ENCODE results near the gene NDRG3.

NDRG3 gene

GRCh38 chr20:36745927-36746659 lies at the start of gene NDRG3:
TSS of gene NDRG3 (minus strand) at chr20:36746090. CDS start at chr20:36721735, 24,355 bp downstream.
- peak; percentile 99 for DNase-seq (ENCODE audit: low spot score)

- DNase-seq (ENCODE audit: low spot score): no peak
These were observed 48.2 kb upstream of the NDRG3 start for GRCh38 chr20:36794116-36794474.

GRCh38 chr20:36793294-36794115 lies 47.6 kb upstream of the NDRG3 start:
- DNase-seq (ENCODE audit: low spot score): no peak

GRCh38 chr20:36792422-36792821 lies 46.5 kb upstream of the NDRG3 start:
- DNase-seq (ENCODE audit: low spot score): peak; percentile 27

- DNase-seq (ENCODE audit: low spot score): no peak
These were observed 46.0 kb upstream of the NDRG3 start for GRCh38 chr20:36791862-36792261.

- no peak for DNase-seq (ENCODE audit: low spot score)
These were observed 40.8 kb upstream of the NDRG3 start for GRCh38 chr20:36786663-36787062.

GRCh38 chr20:36786246-36786645 lies 40.4 kb upstream of the NDRG3 start:
- DNase-seq (ENCODE audit: low spot score): no peak

GRCh38 chr20:36785308-36785707 lies 39.4 kb upstream of the NDRG3 start:
- no peak for DNase-seq (ENCODE audit: low spot score)

GRCh38 chr20:36784900-36785299 lies 39.0 kb upstream of the NDRG3 start:
- DNase-seq (ENCODE audit: low spot score): no peak

- no peak for DNase-seq (ENCODE audit: low spot score)
These were observed 38.2 kb upstream of the NDRG3 start for GRCh38 chr20:36784116-36784515.

- DNase-seq (ENCODE audit: low spot score): no peak
These were observed 33.8 kb upstream of the NDRG3 start for GRCh38 chr20:36779656-36780025.

- DNase-seq (ENCODE audit: low spot score): no peak
These were observed 33.2 kb upstream of the NDRG3 start for GRCh38 chr20:36778831-36779655.

- DNase-seq (ENCODE audit: low spot score): no peak
These were observed 31.7 kb upstream of the NDRG3 start for GRCh38 chr20:36777576-36777975.

GRCh38 chr20:36777167-36777566 lies 31.3 kb upstream of the NDRG3 start:
- DNase-seq (ENCODE audit: low spot score): no peak

- DNase-seq (ENCODE audit: low spot score): no peak
These were observed 29.9 kb upstream of the NDRG3 start for GRCh38 chr20:36775826-36776225.

GRCh38 chr20:36775196-36775595 lies 29.3 kb upstream of the NDRG3 start:
- no peak for DNase-seq (ENCODE audit: low spot score)

GRCh38 chr20:36773597-36774390 lies 27.9 kb upstream of the NDRG3 start, which contains the start of gene DSN1:
TSS of gene DSN1 (minus strand) at chr20:36773763. CDS start at chr20:36771458, 2,305 bp downstream.
- DNase-seq (ENCODE audit: low spot score): peak; percentile 100

- no peak for DNase-seq (ENCODE audit: low spot score)
These were observed 27.3 kb upstream of the NDRG3 start for GRCh38 chr20:36773107-36773596.

- DNase-seq (ENCODE audit: low spot score): no peak
These were observed 24.8 kb upstream of the NDRG3 start for GRCh38 chr20:36770680-36771079.

- DNase-seq (ENCODE audit: low spot score): no peak
These were observed 23.0 kb upstream of the NDRG3 start for GRCh38 chr20:36768768-36769430.

- DNase-seq (ENCODE audit: low spot score): no peak
These were observed 15.2 kb upstream of the NDRG3 start for GRCh38 chr20:36761125-36761524.

Data from COLO829 (cell line).